ENCODE results near the gene TMC7.

GRCh38 chr16:19084139-19084538, 100.4 kb downstream of the TMC7 start:
- TF ChIP-seq CTCF (conservative IDR thresholded peaks at IDR 0.05 in 1 of 2, IDR thresholded peaks at IDR 0.05 in 1 of 2; ENCODE audit: low read depth in 1 of 2, low read length in 2 of 2) (no peak), EZH2 (IDR thresholded peaks at IDR 0.05; ENCODE audit: low read length, missing control alignments) (no peak)
